Heart right ventricle (tissue), 16 donors: ENCODE results near the gene GNE. TPM values are rescaled to one million over a fixed set of nuclear protein-coding genes. Genes with fewer than 3 reads are reported as not detected.

Source experiments
- ATAC-seq, 8 donors: fragments of 200-7000 bp; cut with Tn5 transposase; one replicate each; pipeline ENCODE4 v1.9.1; 2020; ENCODE audit warnings: mild to moderate bottlenecking in 8 of 8, moderate library complexity in 8 of 8, moderate number of reproducible peaks in 1 of 8
- DNase-seq, 2 donors: peaks; one replicate each; pipeline ENCODE4 v3.0.0-alpha.2; 2020
- H3K27ac ChIP-seq, 10 donors: fragments of 200-600 bp; sonication (generic) in 2 of 10; one replicate each; pipeline versions ENCODE4 v1.5.0 to v1.8.0; 2020 to 2022; ENCODE audit warnings: mild to moderate bottlenecking in 3 of 10
- H3K27me3 ChIP-seq, 7 donors: fragments of 200-600 bp; one replicate each; pipeline ENCODE4 v1.8.0; 2021 to 2022; ENCODE audit warnings: mild to moderate bottlenecking in 2 of 7
- H3K36me3 ChIP-seq, 9 donors: fragments of 200-600 bp; sonication (generic) in 1 of 9; one replicate each; pipeline versions ENCODE4 v1.5.0 to v1.8.0; 2020 to 2022; ENCODE audit warnings: mild to moderate bottlenecking in 2 of 9
- H3K4me1 ChIP-seq, 9 donors: fragments of 200-600 bp; sonication (generic) in 1 of 9; one replicate each; pipeline versions ENCODE4 v1.5.0 to v1.8.0; 2020 to 2022; ENCODE audit warnings: mild to moderate bottlenecking in 4 of 9
- H3K4me3 ChIP-seq, 10 donors: fragments of 200-600 bp; sonication (generic) in 2 of 10; one replicate each; pipeline versions ENCODE4 v1.5.0 to v1.8.0; 2020 to 2022; ENCODE audit warnings: mild to moderate bottlenecking in 7 of 10, moderate library complexity in 2 of 10
- H3K9me3 ChIP-seq, 11 donors: fragments of 200-600 bp in 10 of 11; sonication (generic) in 2 of 11; one replicate each; pipeline versions ENCODE4 v1.5.0 to v1.8.0; 2013 to 2022; ENCODE audit warnings: mild to moderate bottlenecking in 2 of 11, control low read depth in 1 of 11, moderate library complexity in 1 of 11
- WGBS, 2 donors: extraction: QIAGEN DNeasy Blood & Tissue Kit; methylation state at CpG; one replicate each; pipeline ENCODE4 v1.1.7; 2013; ENCODE audit warnings: inconsistent platforms in 1 of 2; 5-methylcytosine and 5-hydroxymethylcytosine counted together
- intact Hi-C, 10 donors: fragments of 100-400 bp; cut with DNase I; formaldehyde crosslinking; loops; one replicate each; pipeline versions ENCODE4 v1.11.1 to v1.14.2; 2022
- polyA plus RNA-seq, 2 donors: library from polyadenylated mRNA; stranded (reverse); fragments of 200-250 nt; gene quantifications; one replicate each; pipeline ENCODE4 v1.2.3, GENCODE V29; 2013
- total RNA-seq, 10 donors: library from RNA; stranded (reverse); fragmentation: NEBNext Ultra II Directional in 3 of 10; extraction: Animal tissue kit (Norgen Biotek cat#: 25700) in 3 of 10; gene quantifications; one replicate each; pipeline versions ENCODE4 v1.2.1 to v1.2.4, GENCODE V29; 2021 to 2023
- TF ChIP-seq, protein P1 (sequence below), 9 donors: fragments of 200-600 bp; sonication (generic) in 2 of 9; IDR thresholded peaks; one replicate each; pipeline versions ENCODE4 v1.5.0 to v1.8.0; 2021 to 2022; ENCODE audit warnings: antibody characterized with exemption in 9 of 9, mild to moderate bottlenecking in 5 of 9, moderate library complexity in 1 of 9
- donor health status: Arrhythmogenic right ventricular cardiomyopathy.
- donor health status: ischemic (EF 13 %, LVEDD 7.1; RV severe dilation, severe dysfunction).
- donor health status: healthy with polysubstance abuse.
- donor health status: DM: no; HTN: yes; CAD: no.
- donor health status: DM: no; HTN: no; CAD: no.
- donor health status: ischemic (EF 25% LVEDD 6.9; RV normal size, moderate dysfunction).
- donor health status: ischemic (EF 25% LVEDD 5.7; RV mildly dilated, moderate dysfunction).
- donor health status: healthy.
- donor health status: DM: yes; HTN: yes; CAD: no.
- donor health status: Ischemic cardiomyopathy.
- donor health status: ischemic (EF 35%, LVEDD 5.7; RV mildly dilated, moderate dysfunction).
- donor health status: nonischemic (EF 11% LVEDD 7.7; RV severe dilation, severe dysfunction).
- donor health status: DM: yes; HTN: yes; CAD: no.
- donor health status: PGD.
- donor health status: ischemic (EF 29% LVEDD 5.4; RV normal size, mild dysfunction).
- donor health status: nonischemic (EF 23%, LVEDD 6.1; RV moderate dilation, normal function).

Gene GNE
- total and polyA plus RNA-seq, 12 donors: 4.0 to 14.9 (median 12.1) TPM

GRCh38 chr9:36214571-36214970 lies 43.7 kb downstream of the GNE start:
- intact Hi-C loops: no loop called here
- Histone ChIP-seq H3K4me3 (no peak overlapping the region), H3K27me3 (no peaks in the 10 kb centered on the region), H3K27ac (peak overlapping the region in 8 of 10 donors; percentile 11 to 87 (median 56)), H3K9me3 (no peaks in the 10 kb centered on the region), H3K4me1 (peaks cover 18 to 87% (median 65%) of the 10 kb centered on the region in 9 donors), H3K36me3 (peaks cover 0 to 94% (median 25%) of the 10 kb centered on the region in 9 donors)
- TF ChIP-seq, protein P1, sequence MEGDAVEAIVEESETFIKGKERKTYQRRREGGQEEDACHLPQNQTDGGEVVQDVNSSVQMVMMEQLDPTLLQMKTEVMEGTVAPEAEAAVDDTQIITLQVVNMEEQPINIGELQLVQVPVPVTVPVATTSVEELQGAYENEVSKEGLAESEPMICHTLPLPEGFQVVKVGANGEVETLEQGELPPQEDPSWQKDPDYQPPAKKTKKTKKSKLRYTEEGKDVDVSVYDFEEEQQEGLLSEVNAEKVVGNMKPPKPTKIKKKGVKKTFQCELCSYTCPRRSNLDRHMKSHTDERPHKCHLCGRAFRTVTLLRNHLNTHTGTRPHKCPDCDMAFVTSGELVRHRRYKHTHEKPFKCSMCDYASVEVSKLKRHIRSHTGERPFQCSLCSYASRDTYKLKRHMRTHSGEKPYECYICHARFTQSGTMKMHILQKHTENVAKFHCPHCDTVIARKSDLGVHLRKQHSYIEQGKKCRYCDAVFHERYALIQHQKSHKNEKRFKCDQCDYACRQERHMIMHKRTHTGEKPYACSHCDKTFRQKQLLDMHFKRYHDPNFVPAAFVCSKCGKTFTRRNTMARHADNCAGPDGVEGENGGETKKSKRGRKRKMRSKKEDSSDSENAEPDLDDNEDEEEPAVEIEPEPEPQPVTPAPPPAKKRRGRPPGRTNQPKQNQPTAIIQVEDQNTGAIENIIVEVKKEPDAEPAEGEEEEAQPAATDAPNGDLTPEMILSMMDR (IDR thresholded peaks at IDR 0.05): no peak
- DNase-seq (no peak), ATAC-seq (peak in 7 of 8 donors; percentile 21 to 55 (median 45))

DNA sequence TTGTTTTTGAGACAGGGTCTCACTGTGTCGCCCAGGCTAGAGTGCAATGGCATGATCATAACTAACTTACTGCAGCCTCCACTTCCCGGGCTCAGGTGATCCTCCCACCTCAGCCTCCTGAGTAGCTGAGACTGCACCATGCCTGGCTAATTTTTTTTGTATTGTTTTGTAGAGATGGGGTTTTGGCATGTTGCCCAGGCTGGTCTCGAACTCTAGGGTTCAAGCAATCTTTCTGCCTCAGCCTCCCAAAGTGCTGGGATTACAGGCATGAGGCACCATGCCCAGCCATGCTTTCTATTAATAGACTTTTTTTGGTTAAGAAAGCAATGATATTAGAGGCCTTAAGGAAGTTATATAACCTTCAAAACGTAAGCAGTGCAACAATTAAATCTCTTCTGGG lies 44.3 kb downstream of the GNE start:
- Histone ChIP-seq H3K36me3 (peaks cover 0 to 94% (median 19%) of the 10 kb centered on the region in 9 donors), H3K4me3 (no peak overlapping the region), H3K27ac (peak overlapping the region in 8 of 10 donors; percentile 3 to 87 (median 56)), H3K4me1 (peaks cover 18 to 93% (median 71%) of the 10 kb centered on the region in 9 donors), H3K9me3 (no peaks in the 10 kb centered on the region), H3K27me3 (no peaks in the 10 kb centered on the region)
- 53 to 59% methylated on average over 4 of the region's 4 CpGs for WGBS, 2 donors
- TF ChIP-seq, protein P1 (IDR thresholded peaks at IDR 0.05): no peak
- DNase-seq (no peak), ATAC-seq (no peak)
- intact Hi-C loops: no loop called here

- no peaks in the 10 kb centered on the region for H3K9me3 ChIP-seq
- TF ChIP-seq, protein P1 (IDR thresholded peaks at IDR 0.05): no peak
- WGBS, 2 donors: 82 to 83% methylated on average over 4 of the region's 4 CpGs
- peak overlapping the region in 8 of 10 donors; percentile 3 to 87 (median 56) for H3K27ac ChIP-seq
- DNase-seq (no peak), ATAC-seq (no peak)
- H3K4me3 ChIP-seq: no peak overlapping the region
- H3K27me3 ChIP-seq: no peaks in the 10 kb centered on the region
- intact Hi-C loops: no loop called here
- peaks cover 18 to 93% (median 77%) of the 10 kb centered on the region in 9 donors for H3K4me1 ChIP-seq
- peaks cover 0 to 94% (median 14%) of the 10 kb centered on the region in 9 donors for H3K36me3 ChIP-seq
These were observed 44.9 kb downstream of the GNE start for GRCh38 chr9:36213387-36213786.

DNA sequence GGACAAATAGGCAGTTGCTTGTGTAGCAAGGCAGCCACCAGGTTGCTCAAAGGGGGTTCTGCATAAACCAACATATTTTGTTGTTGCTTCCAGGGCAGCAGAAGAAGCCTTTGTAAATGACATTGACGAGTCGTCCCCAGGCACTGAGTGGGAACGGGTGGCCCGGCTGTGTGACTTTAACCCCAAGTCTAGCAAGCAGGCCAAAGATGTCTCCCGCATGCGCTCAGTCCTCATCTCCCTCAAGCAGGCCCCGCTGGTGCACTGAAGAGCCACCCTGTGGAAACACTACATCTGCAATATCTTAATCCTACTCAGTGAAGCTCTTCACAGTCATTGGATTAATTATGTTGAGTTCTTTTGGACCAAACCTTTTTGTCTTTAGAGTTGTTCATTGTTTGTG lies 46.7 kb downstream of the GNE start:
- H3K27ac ChIP-seq: peak overlapping the region in 9 of 10 donors; percentile 6 to 87 (median 52)
- 57 to 58% methylated on average over 7 of the region's 7 CpGs for WGBS, 2 donors
- peaks cover 0 to 94% (median 7%) of the 10 kb centered on the region in 9 donors for H3K36me3 ChIP-seq
- ATAC-seq (peak in 5 of 8 donors; percentile 6 to 27 (median 15)), DNase-seq (no peak)
- no peaks in the 10 kb centered on the region for H3K27me3 ChIP-seq
- H3K9me3 ChIP-seq: no peaks in the 10 kb centered on the region
- intact Hi-C loops: no loop called here
- TF ChIP-seq, protein P1 (IDR thresholded peaks at IDR 0.05): no peak
- no peak overlapping the region for H3K4me3 ChIP-seq
- peaks cover 18 to 98% (median 93%) of the 10 kb centered on the region in 9 donors for H3K4me1 ChIP-seq
